ENCODE data around the gene PARD3B. TPM values are rescaled to one million over a fixed set of nuclear protein-coding genes. Genes with fewer than 3 reads are reported as not detected.

PARD3B gene
- total RNA-seq, 1 donor from 2014 or later = 0.66 TPM

DNA sequence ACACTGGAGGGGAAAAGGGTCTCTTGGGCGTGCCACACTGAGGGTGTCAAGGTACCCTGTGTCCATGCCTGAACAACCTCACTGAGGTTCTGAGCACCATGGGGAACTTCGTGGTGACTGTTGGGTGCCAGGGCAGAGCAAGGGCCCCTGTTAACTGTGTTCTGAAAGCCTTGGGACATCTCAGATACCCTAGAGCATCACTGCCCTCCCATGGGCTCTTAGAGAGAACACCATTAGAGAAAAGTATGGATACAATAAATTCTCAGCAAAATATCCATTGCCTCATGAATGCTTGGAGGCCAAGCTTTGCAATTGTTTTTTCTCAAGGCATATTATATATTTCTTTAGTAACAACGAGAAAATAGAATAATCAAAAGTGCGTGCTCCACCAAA is 648.6 kb downstream of the PARD3B start:
- H3K27ac Mint-ChIP-seq (ENCODE audit: unreplicated experiment) = no peak overlapping the region
- H3K4me3 Mint-ChIP-seq (ENCODE audit: unreplicated experiment) = no peak overlapping the region
- no peaks in the 10 kb centered on the region for H3K9me3 Mint-ChIP-seq (ENCODE audit: unreplicated experiment)
- H3K36me3 Mint-ChIP-seq (ENCODE audit: unreplicated experiment) = no peaks in the 10 kb centered on the region
- DNase-seq = no peak
- H3K27me3 Mint-ChIP-seq (ENCODE audit: unreplicated experiment) = peaks cover 2% of the 10 kb centered on the region
- peaks cover 4% of the 10 kb centered on the region for H3K4me1 Mint-ChIP-seq (ENCODE audit: low read depth, unreplicated experiment)
- TF ChIP-seq, protein P1, sequence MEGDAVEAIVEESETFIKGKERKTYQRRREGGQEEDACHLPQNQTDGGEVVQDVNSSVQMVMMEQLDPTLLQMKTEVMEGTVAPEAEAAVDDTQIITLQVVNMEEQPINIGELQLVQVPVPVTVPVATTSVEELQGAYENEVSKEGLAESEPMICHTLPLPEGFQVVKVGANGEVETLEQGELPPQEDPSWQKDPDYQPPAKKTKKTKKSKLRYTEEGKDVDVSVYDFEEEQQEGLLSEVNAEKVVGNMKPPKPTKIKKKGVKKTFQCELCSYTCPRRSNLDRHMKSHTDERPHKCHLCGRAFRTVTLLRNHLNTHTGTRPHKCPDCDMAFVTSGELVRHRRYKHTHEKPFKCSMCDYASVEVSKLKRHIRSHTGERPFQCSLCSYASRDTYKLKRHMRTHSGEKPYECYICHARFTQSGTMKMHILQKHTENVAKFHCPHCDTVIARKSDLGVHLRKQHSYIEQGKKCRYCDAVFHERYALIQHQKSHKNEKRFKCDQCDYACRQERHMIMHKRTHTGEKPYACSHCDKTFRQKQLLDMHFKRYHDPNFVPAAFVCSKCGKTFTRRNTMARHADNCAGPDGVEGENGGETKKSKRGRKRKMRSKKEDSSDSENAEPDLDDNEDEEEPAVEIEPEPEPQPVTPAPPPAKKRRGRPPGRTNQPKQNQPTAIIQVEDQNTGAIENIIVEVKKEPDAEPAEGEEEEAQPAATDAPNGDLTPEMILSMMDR (IDR thresholded peaks at IDR 0.05; ENCODE audit: partially characterized antibody, unreplicated experiment) = no peak

DNA sequence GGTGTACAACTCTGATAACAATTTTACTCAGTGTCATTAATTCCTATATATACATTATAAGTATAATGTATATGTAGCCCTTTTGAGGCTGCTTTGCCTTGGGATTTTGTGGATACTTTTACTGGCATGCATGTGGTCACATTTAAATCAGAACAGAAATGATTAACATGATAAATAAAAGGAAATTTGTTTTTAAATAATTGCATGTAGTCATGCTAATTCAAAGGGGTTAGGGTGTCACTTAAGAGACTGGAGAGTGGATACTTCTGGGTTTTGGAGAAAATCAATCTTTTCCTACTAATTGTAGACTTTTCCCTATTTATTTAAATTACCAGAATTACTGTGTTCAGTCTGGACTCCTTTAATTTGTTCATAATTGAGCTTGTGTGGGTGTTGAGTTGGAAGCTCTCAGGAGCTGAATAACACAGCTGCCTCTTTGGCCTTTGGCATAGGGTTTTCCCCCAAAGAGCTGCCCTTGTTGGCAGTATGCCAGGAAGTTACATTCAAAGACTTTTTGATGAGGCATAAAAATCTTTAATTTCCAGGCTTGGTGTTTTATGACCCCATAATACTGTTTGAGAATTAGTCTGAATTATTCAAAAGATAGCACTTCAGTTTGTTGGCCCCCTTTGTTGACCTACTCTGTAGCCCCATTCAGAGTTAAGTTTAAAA is 652.3 kb downstream of the PARD3B start:
- Mint-ChIP-seq H3K4me3 (ENCODE audit: unreplicated experiment) (no peak overlapping the region), H3K27me3 (ENCODE audit: unreplicated experiment) (peaks cover 2% of the 10 kb centered on the region), H3K27ac (ENCODE audit: unreplicated experiment) (no peak overlapping the region), H3K36me3 (ENCODE audit: unreplicated experiment) (no peaks in the 10 kb centered on the region), H3K4me1 (ENCODE audit: low read depth, unreplicated experiment) (peaks cover 4% of the 10 kb centered on the region), H3K9me3 (ENCODE audit: unreplicated experiment) (no peaks in the 10 kb centered on the region)
- no peak for DNase-seq
- TF ChIP-seq, protein P1 (IDR thresholded peaks at IDR 0.05; ENCODE audit: partially characterized antibody, unreplicated experiment) = no peak

DNA sequence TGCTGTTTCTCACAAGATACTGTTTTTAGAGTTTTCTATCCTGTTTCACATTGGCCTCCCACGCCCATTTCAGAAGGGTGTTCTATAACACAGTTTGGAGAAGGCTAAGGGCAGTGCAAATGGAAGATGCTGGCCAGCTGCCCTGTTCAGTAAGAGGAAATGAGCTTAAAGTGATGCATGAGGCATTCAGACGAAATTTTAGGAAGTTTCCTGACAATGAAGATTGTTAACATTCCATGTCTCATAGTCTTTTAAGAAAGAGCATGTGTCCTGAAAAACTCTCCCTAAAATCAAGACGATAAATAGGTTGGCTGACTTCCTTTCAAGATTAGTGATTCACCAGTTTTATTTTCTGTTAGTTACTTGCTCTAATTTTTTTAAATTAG is 652.9 kb downstream of the PARD3B start:
- TF ChIP-seq, protein P1 (IDR thresholded peaks at IDR 0.05; ENCODE audit: partially characterized antibody, unreplicated experiment) = no peak
- H3K4me3 Mint-ChIP-seq (ENCODE audit: unreplicated experiment) = no peak overlapping the region
- peaks cover 4% of the 10 kb centered on the region for H3K4me1 Mint-ChIP-seq (ENCODE audit: low read depth, unreplicated experiment)
- no peaks in the 10 kb centered on the region for H3K36me3 Mint-ChIP-seq (ENCODE audit: unreplicated experiment)
- no peak for DNase-seq
- H3K27me3 Mint-ChIP-seq (ENCODE audit: unreplicated experiment) = peaks cover 2% of the 10 kb centered on the region
- H3K9me3 Mint-ChIP-seq (ENCODE audit: unreplicated experiment) = no peaks in the 10 kb centered on the region
- H3K27ac Mint-ChIP-seq (ENCODE audit: unreplicated experiment) = no peak overlapping the region

DNA sequence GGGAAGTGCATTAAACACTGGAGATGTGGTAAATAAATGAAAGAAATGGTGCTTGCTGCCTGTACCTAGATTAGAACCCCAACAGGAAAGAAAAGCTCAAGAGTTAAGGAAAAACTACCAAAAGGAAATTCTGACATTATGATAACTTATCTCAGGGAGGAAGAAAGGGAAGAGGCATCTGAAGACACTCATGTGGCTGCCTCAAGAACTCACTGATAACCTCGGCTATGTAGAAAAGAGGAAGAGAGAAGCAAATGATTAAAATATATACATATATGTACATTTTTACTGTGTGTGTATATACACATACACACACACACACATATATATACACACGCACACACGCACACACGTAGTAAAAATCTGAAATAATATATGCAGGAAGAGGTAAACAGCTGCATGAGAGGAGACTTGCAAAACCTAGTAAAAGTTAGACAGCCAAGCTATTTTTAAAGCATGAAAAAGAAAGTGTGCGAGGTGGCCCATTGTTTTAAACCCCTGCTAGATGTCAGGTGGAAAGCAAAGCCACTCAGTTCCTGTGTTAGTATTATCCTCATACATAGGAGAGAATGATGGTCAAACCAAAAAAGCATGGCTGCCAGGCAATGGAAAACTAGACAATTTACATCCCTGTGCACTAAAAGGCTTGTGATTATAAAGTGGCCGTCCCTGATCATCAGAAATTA is 654.0 kb downstream of the PARD3B start:
- Mint-ChIP-seq H3K4me1 (ENCODE audit: low read depth, unreplicated experiment) (peaks cover 4% of the 10 kb centered on the region), H3K27me3 (ENCODE audit: unreplicated experiment) (peaks cover 2% of the 10 kb centered on the region), H3K9me3 (ENCODE audit: unreplicated experiment) (peaks cover 1% of the 10 kb centered on the region), H3K27ac (ENCODE audit: unreplicated experiment) (no peak overlapping the region), H3K4me3 (ENCODE audit: unreplicated experiment) (no peak overlapping the region), H3K36me3 (ENCODE audit: unreplicated experiment) (no peaks in the 10 kb centered on the region)
- no peak for DNase-seq
- TF ChIP-seq, protein P1 (IDR thresholded peaks at IDR 0.05; ENCODE audit: partially characterized antibody, unreplicated experiment) = no peak

DNA sequence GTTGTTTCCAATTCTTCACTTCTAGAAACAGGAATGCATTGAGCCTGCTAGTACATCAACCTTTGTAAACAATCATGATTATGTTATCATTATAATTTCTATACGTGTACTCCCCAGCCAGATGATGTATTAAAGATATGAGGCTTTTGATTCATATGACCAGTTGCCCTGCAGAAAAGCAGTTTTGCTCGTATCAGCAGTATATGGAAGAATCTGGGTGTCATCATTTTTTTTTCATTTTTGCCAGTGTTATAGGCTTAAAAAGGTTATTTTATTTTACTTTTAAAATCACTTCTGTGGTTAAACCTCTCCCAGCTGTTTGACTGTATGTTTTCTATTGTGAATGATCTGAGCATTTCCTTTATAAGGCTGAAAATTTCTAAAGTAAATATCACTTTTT is 665.2 kb downstream of the PARD3B start:
- H3K9me3 Mint-ChIP-seq (ENCODE audit: unreplicated experiment) = no peaks in the 10 kb centered on the region
- TF ChIP-seq, protein P1 (IDR thresholded peaks at IDR 0.05; ENCODE audit: partially characterized antibody, unreplicated experiment) = no peak
- H3K4me1 Mint-ChIP-seq (ENCODE audit: low read depth, unreplicated experiment) = no peaks in the 10 kb centered on the region
- no peaks in the 10 kb centered on the region for H3K27me3 Mint-ChIP-seq (ENCODE audit: unreplicated experiment)
- H3K27ac Mint-ChIP-seq (ENCODE audit: unreplicated experiment) = no peak overlapping the region
- no peak overlapping the region for H3K4me3 Mint-ChIP-seq (ENCODE audit: unreplicated experiment)
- no peaks in the 10 kb centered on the region for H3K36me3 Mint-ChIP-seq (ENCODE audit: unreplicated experiment)
- DNase-seq = no peak
